ENCODE measurements around the gene PCBP3.

The PCBP3 gene

DNA sequence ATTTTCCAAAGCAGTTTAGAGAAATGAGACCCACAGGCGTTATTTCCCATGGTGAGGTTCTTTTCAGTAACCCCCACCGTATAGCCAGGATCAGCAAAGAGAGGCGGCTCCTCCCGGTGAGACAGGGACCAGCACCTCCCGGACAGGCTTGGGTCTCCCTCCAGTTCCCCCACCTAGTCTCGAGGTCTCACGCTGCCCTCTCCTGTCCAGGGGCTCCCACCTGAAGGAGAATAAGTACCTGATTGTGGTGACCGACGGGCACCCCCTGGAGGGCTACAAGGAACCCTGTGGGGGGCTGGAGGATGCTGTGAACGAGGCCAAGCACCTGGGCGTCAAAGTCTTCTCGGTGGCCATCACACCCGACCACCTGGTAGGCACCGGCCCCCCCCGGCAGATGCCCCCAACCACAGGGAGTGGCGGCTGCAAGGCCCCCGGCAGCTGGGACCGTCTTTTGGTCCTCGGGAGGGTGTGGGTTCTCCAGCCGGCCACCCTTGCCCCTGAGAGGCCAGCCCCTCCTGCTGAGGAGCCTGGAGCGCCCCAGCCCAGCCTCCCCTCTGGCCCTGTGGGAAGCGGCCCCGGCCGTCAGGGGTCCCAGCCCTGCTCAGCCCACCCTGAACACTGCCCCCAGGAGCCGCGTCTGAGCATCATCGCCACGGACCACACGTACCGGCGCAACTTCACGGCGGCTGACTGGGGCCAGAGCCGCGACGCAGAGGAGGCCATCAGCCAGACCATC lies 343.0 kb downstream of the PCBP3 start:
- peaks cover 5% of the 10 kb centered on the region for H3K27me3 ChIP-seq (ENCODE audit: insufficient read depth, low read length)
- H3K4ac ChIP-seq (ENCODE audit: low read depth, low read length), result no peak overlapping the region
- H3K4me1 ChIP-seq (ENCODE audit: control insufficient read depth in 1 of 2, insufficient read depth in 2 of 2, low read length in 2 of 2), result peaks cover 5 to 13% of the 10 kb centered on the region in 2 experiments
- peaks cover 4% of the 10 kb centered on the region for H3K79me1 ChIP-seq (ENCODE audit: low read length)
- H3K79me2 ChIP-seq (ENCODE audit: control insufficient read depth, insufficient read depth, low read length, poor library complexity), result no peaks in the 10 kb centered on the region
- no peak overlapping the region for H4K12ac ChIP-seq (ENCODE audit: low read depth, low read length)
- H3K4me3 ChIP-seq (ENCODE audit: low read depth, low read length), result no peak overlapping the region
- H4K8ac ChIP-seq (ENCODE audit: low read depth, low read length), result no peak overlapping the region
- H2AK5ac ChIP-seq (ENCODE audit: low read length), result no peak overlapping the region
- H2BK5ac ChIP-seq (ENCODE audit: low read depth, low read length, poor library complexity), result no peak overlapping the region
- no peak for DNase-seq
- peaks cover 2% of the 10 kb centered on the region for H3K9me3 ChIP-seq (ENCODE audit: insufficient read depth, low read depth, low read length)
- no CpG with 5 or more reads among the region's 36 CpGs for WGBS (ENCODE audit: extremely low coverage, insufficient coverage, insufficient read length)
- no peak overlapping the region for H3K27ac ChIP-seq (ENCODE audit: low read depth, low read length)
- no peak overlapping the region for H3K4me2 ChIP-seq (ENCODE audit: low read length)
- H3K14ac ChIP-seq (ENCODE audit: low read length), result no peak overlapping the region
- H2BK120ac ChIP-seq (ENCODE audit: insufficient read depth, low read length, poor library complexity), result no peak overlapping the region
- H3K18ac ChIP-seq (ENCODE audit: low read length), result no peak overlapping the region
- H2AFZ ChIP-seq (ENCODE audit: insufficient read depth, low read length, poor library complexity), result no peak overlapping the region
- no peak overlapping the region for H4K91ac ChIP-seq (ENCODE audit: low read depth, low read length)
- H3K9ac ChIP-seq (ENCODE audit: low read length), result no peak overlapping the region
- H2BK12ac ChIP-seq (ENCODE audit: low read length), result no peak overlapping the region
- no peak overlapping the region for H3K23ac ChIP-seq (ENCODE audit: low read length)
- peaks cover 9 to 12% of the 10 kb centered on the region in 2 experiments for H3K36me3 ChIP-seq (ENCODE audit: control insufficient read depth in 1 of 2, insufficient read depth in 2 of 2, low read length in 2 of 2)

DNA sequence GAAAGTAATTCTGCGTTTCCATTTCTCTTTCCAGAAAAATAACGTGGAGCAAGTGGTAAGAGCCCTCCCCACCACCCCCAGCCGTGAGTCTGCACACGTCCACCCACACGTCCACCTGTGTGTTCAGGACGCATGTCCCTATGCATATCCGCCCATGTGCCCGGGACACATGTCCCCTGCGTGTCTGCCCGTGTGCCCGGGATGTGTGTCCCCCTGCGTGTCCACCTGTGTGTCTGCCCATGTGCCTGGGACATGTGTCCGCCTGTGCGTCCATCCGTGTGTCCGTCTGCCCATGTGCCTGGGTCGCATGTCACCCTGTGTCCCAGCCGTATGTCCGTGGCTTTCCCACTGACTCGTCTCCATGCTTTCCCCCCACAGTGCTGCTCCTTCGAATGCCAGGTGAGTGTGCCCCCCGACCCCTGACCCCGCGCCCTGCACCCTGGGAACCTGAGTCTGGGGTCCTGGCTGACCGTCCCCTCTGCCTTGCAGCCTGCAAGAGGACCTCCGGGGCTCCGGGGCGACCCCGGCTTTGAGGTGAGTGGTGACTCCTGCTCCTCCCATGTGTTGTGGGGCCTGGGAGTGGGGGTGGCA lies 343.7 kb downstream of the PCBP3 start:
- WGBS (ENCODE audit: extremely low coverage, insufficient coverage, insufficient read length), result no CpG with 5 or more reads among the region's 29 CpGs
- H2BK12ac ChIP-seq (ENCODE audit: low read length), result no peak overlapping the region
- peaks cover 2% of the 10 kb centered on the region for H3K9me3 ChIP-seq (ENCODE audit: insufficient read depth, low read depth, low read length)

DNA sequence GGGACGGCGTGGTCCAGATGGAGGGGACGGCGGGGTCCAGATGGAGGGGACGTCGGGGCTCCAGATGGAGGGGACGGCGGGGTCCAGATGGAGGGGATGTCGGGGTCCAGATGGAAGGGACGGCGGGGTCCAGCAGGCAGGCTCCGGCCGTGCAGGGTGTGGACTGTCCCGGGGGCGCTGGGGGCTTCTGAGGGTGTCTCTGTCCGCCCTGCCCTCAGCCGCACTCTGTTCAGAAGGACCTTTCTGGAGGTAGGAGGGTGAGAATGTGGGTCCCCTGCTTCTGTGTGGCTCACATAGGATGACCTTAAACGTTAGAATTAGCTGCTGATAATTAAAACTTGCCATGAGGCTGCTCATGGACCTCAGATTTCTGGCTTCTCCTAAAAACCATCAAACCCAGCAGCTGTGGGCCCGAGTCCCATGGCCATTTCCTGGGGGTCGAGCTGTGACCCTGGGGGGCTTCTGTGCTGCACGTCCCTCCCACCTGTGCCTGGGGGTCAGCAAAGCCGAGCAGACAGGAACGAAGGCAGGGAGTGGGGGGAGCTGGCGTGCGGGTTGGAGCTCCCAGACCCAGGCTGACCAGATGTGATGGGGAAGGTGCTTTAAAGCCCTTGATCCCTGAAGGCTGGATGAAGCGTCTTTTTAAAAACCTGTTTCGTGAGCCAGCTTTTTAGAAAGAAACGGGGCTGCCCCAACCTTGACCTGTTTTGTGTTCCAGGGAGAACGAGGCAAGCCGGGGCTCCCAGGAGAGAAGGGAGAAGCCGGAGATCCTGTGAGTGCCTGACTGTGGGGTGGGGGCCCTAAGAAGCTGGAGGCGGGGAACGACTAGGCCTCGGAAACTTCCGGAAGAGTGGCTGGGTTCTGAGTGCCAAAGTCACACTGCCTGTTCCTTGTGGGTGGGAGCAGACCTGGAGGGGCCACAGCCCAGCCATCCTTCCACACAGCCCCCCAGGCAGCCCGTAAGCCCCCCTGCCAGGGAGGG lies 345.1 kb downstream of the PCBP3 start:
- no peak for DNase-seq
- H3K14ac ChIP-seq (ENCODE audit: low read length), result no peak overlapping the region
- H3K9me3 ChIP-seq (ENCODE audit: insufficient read depth, low read depth, low read length), result peaks cover 2% of the 10 kb centered on the region
- H2BK5ac ChIP-seq (ENCODE audit: low read depth, low read length, poor library complexity), result no peak overlapping the region
- H3K4me3 ChIP-seq (ENCODE audit: low read depth, low read length), result no peak overlapping the region
- no peak overlapping the region for H2BK120ac ChIP-seq (ENCODE audit: insufficient read depth, low read length, poor library complexity)
- H3K18ac ChIP-seq (ENCODE audit: low read length), result no peak overlapping the region
- H4K12ac ChIP-seq (ENCODE audit: low read depth, low read length), result no peak overlapping the region
- no peaks in the 10 kb centered on the region for H3K79me1 ChIP-seq (ENCODE audit: low read length)
- H3K4ac ChIP-seq (ENCODE audit: low read depth, low read length), result no peak overlapping the region
- H3K9ac ChIP-seq (ENCODE audit: low read length), result no peak overlapping the region
- no peak overlapping the region for H3K23ac ChIP-seq (ENCODE audit: low read length)
- no peak overlapping the region for H3K27ac ChIP-seq (ENCODE audit: low read depth, low read length)
- H3K4me2 ChIP-seq (ENCODE audit: low read length), result no peak overlapping the region
- H4K91ac ChIP-seq (ENCODE audit: low read depth, low read length), result no peak overlapping the region
- H2AFZ ChIP-seq (ENCODE audit: insufficient read depth, low read length, poor library complexity), result no peak overlapping the region
- no peaks in the 10 kb centered on the region for H3K79me2 ChIP-seq (ENCODE audit: control insufficient read depth, insufficient read depth, low read length, poor library complexity)
- H2AK5ac ChIP-seq (ENCODE audit: low read length), result no peak overlapping the region
- H3K27me3 ChIP-seq (ENCODE audit: insufficient read depth, low read length), result no peaks in the 10 kb centered on the region
- peaks cover 9 to 14% of the 10 kb centered on the region in 2 experiments for H3K36me3 ChIP-seq (ENCODE audit: control insufficient read depth in 1 of 2, insufficient read depth in 2 of 2, low read length in 2 of 2)
- no peak overlapping the region for H4K8ac ChIP-seq (ENCODE audit: low read depth, low read length)
- WGBS (ENCODE audit: extremely low coverage, insufficient coverage, insufficient read length), result no CpG with 5 or more reads among the region's 36 CpGs
- H3K4me1 ChIP-seq (ENCODE audit: control insufficient read depth in 1 of 2, insufficient read depth in 2 of 2, low read length in 2 of 2), result no peaks in the 10 kb centered on the region
- no peak overlapping the region for H2BK12ac ChIP-seq (ENCODE audit: low read length)

More for the DNA sequence above, 343.7 kb downstream of the PCBP3 start:
- Histone ChIP-seq H2BK120ac (ENCODE audit: insufficient read depth, low read length, poor library complexity) (no peak overlapping the region), H3K27me3 (ENCODE audit: insufficient read depth, low read length) (peaks cover 5% of the 10 kb centered on the region), H3K36me3 (ENCODE audit: control insufficient read depth in 1 of 2, insufficient read depth in 2 of 2, low read length in 2 of 2) (peaks cover 9 to 12% of the 10 kb centered on the region in 2 experiments), H3K9ac (ENCODE audit: low read length) (no peak overlapping the region), H4K91ac (ENCODE audit: low read depth, low read length) (no peak overlapping the region), H2BK5ac (ENCODE audit: low read depth, low read length, poor library complexity) (no peak overlapping the region), H3K4me1 (ENCODE audit: control insufficient read depth in 1 of 2, insufficient read depth in 2 of 2, low read length in 2 of 2) (peaks cover under 1 to 9% of the 10 kb centered on the region in 2 experiments), H3K4me2 (ENCODE audit: low read length) (no peak overlapping the region), H3K4ac (ENCODE audit: low read depth, low read length) (no peak overlapping the region), H2AFZ (ENCODE audit: insufficient read depth, low read length, poor library complexity) (no peak overlapping the region), H3K79me2 (ENCODE audit: control insufficient read depth, insufficient read depth, low read length, poor library complexity) (no peaks in the 10 kb centered on the region), H3K27ac (ENCODE audit: low read depth, low read length) (no peak overlapping the region), H3K23ac (ENCODE audit: low read length) (no peak overlapping the region), H3K79me1 (ENCODE audit: low read length) (no peaks in the 10 kb centered on the region), H2AK5ac (ENCODE audit: low read length) (no peak overlapping the region), H4K8ac (ENCODE audit: low read depth, low read length) (no peak overlapping the region), H3K18ac (ENCODE audit: low read length) (no peak overlapping the region), H3K14ac (ENCODE audit: low read length) (no peak overlapping the region), H4K12ac (ENCODE audit: low read depth, low read length) (no peak overlapping the region), H3K4me3 (ENCODE audit: low read depth, low read length) (no peak overlapping the region)
- DNase-seq, result no peak

DNA sequence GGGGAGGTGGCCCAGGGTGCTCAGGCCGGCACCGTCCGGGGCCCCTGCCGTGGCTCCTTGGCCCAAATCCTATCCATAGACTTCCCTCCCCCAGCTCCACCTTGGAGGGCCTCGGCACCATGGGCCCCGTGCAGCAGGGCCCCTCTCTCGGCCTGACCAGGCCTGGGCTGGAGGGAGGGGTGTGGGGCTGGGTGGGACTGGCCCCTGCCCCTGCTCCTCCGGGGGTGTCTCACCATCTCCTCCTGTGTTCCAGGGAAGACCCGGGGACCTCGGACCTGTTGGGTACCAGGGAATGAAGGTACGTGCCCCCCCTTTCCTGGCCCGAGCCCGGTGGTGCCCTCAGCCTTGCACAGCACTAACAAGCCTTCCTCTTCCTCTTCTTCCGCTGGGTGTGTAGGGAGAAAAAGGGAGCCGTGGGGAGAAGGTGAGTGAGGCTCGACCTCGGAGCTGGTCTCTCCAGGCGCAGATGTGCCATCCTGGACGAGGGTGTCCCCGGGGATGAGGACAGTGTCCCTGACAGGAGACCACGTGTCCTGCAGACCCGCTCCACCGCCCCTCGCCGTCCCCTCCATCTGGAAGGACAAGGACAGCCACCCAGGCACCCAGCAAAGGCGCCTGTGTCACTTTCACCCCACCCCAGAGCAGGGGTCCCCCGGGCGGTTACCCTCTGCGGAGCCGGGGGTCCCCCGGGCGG lies 346.0 kb downstream of the PCBP3 start:
- H2AK5ac ChIP-seq (ENCODE audit: low read length), result no peak overlapping the region
- no peak overlapping the region for H3K23ac ChIP-seq (ENCODE audit: low read length)
- no peak overlapping the region for H3K4me3 ChIP-seq (ENCODE audit: low read depth, low read length)
- WGBS (ENCODE audit: extremely low coverage, insufficient coverage, insufficient read length), result no CpG with 5 or more reads among the region's 32 CpGs
- H4K12ac ChIP-seq (ENCODE audit: low read depth, low read length), result no peak overlapping the region
- no peaks in the 10 kb centered on the region for H3K27me3 ChIP-seq (ENCODE audit: insufficient read depth, low read length)
- H3K4ac ChIP-seq (ENCODE audit: low read depth, low read length), result no peak overlapping the region
- no peak overlapping the region for H2BK5ac ChIP-seq (ENCODE audit: low read depth, low read length, poor library complexity)
- no peak overlapping the region for H2BK120ac ChIP-seq (ENCODE audit: insufficient read depth, low read length, poor library complexity)
- peaks cover 2% of the 10 kb centered on the region for H3K9me3 ChIP-seq (ENCODE audit: insufficient read depth, low read depth, low read length)
- no peak for DNase-seq
- no peaks in the 10 kb centered on the region for H3K79me1 ChIP-seq (ENCODE audit: low read length)
- H4K91ac ChIP-seq (ENCODE audit: low read depth, low read length), result no peak overlapping the region
- no peak overlapping the region for H3K14ac ChIP-seq (ENCODE audit: low read length)
- no peak overlapping the region for H4K8ac ChIP-seq (ENCODE audit: low read depth, low read length)
- H3K36me3 ChIP-seq (ENCODE audit: control insufficient read depth in 1 of 2, insufficient read depth in 2 of 2, low read length in 2 of 2), result peaks cover 9 to 15% of the 10 kb centered on the region in 2 experiments
- no peak overlapping the region for H2AFZ ChIP-seq (ENCODE audit: insufficient read depth, low read length, poor library complexity)
- no peak overlapping the region for H2BK12ac ChIP-seq (ENCODE audit: low read length)
- no peak overlapping the region for H3K9ac ChIP-seq (ENCODE audit: low read length)
- no peaks in the 10 kb centered on the region for H3K79me2 ChIP-seq (ENCODE audit: control insufficient read depth, insufficient read depth, low read length, poor library complexity)
- H3K27ac ChIP-seq (ENCODE audit: low read depth, low read length), result no peak overlapping the region
- H3K4me2 ChIP-seq (ENCODE audit: low read length), result no peak overlapping the region
- H3K4me1 ChIP-seq (ENCODE audit: control insufficient read depth in 1 of 2, insufficient read depth in 2 of 2, low read length in 2 of 2), result no peaks in the 10 kb centered on the region
- H3K18ac ChIP-seq (ENCODE audit: low read length), result no peak overlapping the region
